CD8-positive, alpha-beta memory T cell (primary cell): ENCODE measurements around the gene TXNDC15. TPM values are rescaled to one million over a fixed set of nuclear protein-coding genes. Genes with fewer than 3 reads are reported as not detected.
"Not testable (repeated sequence)": the region's sequence is repeated elsewhere in the genome, so short reads cannot be mapped to it uniquely, and the experiment has no call there.

Experiments
- CTCF ChIA-PET: fragments of 350-600 bp; sonication (Branson Sonifier 250); formaldehyde crosslinking; loops from one replicate; lab custom pipeline; 2021; ENCODE audit warnings: antibody characterized with exemption; lab: Charles Lee
- POLR2A ChIA-PET: fragments of 350-600 bp; sonication (Branson Sonifier 250); formaldehyde crosslinking; loops from one replicate; lab custom pipeline; 2021; ENCODE audit warnings: antibody characterized with exemption; lab: Charles Lee
- DNase-seq, 5 donors: peaks; one replicate each; pipeline versions ENCODE4 v3.0.0 to v3.0.0-alpha.2; 2020 to 2022; ENCODE audit warnings: mixed read lengths in 1 of 5
- H3K27ac ChIP-seq: one replicate; pipeline ENCODE4 v1.7.0; 2013; ENCODE audit warnings: low read depth, mild to moderate bottlenecking, low read length, moderate library complexity
- H3K27me3 ChIP-seq: 2 replicates; pipeline ENCODE4 v1.7.0; 2013; ENCODE audit warnings: low read length, mild to moderate bottlenecking; ENCODE audit not compliant: insufficient read depth, poor library complexity, severe bottlenecking
- H3K36me3 ChIP-seq: 2 replicates; pipeline ENCODE4 v1.7.0; 2013; ENCODE audit warnings: mild to moderate bottlenecking, low read length, moderate library complexity; ENCODE audit not compliant: insufficient read depth
- H3K4me1 ChIP-seq: 2 replicates; pipeline ENCODE4 v1.7.0; 2013; ENCODE audit warnings: mild to moderate bottlenecking, low read length, moderate library complexity; ENCODE audit not compliant: insufficient read depth
- H3K4me3 ChIP-seq: 2 replicates; pipeline ENCODE4 v1.7.0; 2013; ENCODE audit warnings: mild to moderate bottlenecking, low read length
- H3K9me3 ChIP-seq: 2 replicates; pipeline ENCODE4 v1.7.0; 2013; ENCODE audit warnings: mild to moderate bottlenecking, low read length
- H3K27ac Mint-ChIP-seq, 8 donors: one replicate each; pipeline ENCODE4 v1.8.0; 2020 to 2021; ENCODE audit warnings: mixed read lengths in 8 of 8, mild to moderate bottlenecking in 6 of 8, inconsistent platforms in 3 of 8, moderate library complexity in 3 of 8
- H3K27me3 Mint-ChIP-seq, 2 donors: one replicate each; pipeline ENCODE4 v1.8.0; 2020 to 2021; ENCODE audit warnings: mixed read lengths in 2 of 2, mild to moderate bottlenecking in 1 of 2, moderate library complexity in 1 of 2
- H3K36me3 Mint-ChIP-seq, 3 donors: one replicate each; pipeline ENCODE4 v1.8.0; 2020 to 2021; ENCODE audit warnings: mixed read lengths in 3 of 3, inconsistent platforms in 1 of 3, mild to moderate bottlenecking in 1 of 3
- H3K4me1 Mint-ChIP-seq, 3 donors: one replicate each; pipeline ENCODE4 v1.8.0; 2020 to 2021; ENCODE audit warnings: mixed read lengths in 3 of 3, inconsistent platforms in 1 of 3, mild to moderate bottlenecking in 1 of 3
- H3K4me3 Mint-ChIP-seq, 7 donors: one replicate each; pipeline ENCODE4 v1.8.0; 2020 to 2021; ENCODE audit warnings: mixed read lengths in 7 of 7, mild to moderate bottlenecking in 6 of 7, moderate library complexity in 4 of 7, inconsistent platforms in 2 of 7
- H3K9me3 Mint-ChIP-seq, 5 donors: one replicate each; pipeline ENCODE4 v1.8.0; 2020 to 2022; ENCODE audit warnings: mixed read lengths in 5 of 5, mild to moderate bottlenecking in 3 of 5, moderate library complexity in 2 of 5, inconsistent platforms in 1 of 5
- polyA plus RNA-seq: library from polyadenylated mRNA; unstranded; fragments of 300-500 nt; fragmentation: Illumina TruSeq; gene quantifications from one replicate; pipeline ENCODE4 v1.2.3, GENCODE V29; 2021
- total RNA-seq, 2 experiments: library from RNA; stranded (reverse); gene quantifications; one replicate each; pipeline ENCODE4 v1.2.3, GENCODE V29; 2021

The TXNDC15 gene, protein sequence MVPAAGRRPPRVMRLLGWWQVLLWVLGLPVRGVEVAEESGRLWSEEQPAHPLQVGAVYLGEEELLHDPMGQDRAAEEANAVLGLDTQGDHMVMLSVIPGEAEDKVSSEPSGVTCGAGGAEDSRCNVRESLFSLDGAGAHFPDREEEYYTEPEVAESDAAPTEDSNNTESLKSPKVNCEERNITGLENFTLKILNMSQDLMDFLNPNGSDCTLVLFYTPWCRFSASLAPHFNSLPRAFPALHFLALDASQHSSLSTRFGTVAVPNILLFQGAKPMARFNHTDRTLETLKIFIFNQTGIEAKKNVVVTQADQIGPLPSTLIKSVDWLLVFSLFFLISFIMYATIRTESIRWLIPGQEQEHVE
- total RNA-seq (10 to 100 TPM; 44.5 to 47.3 TPM), polyA plus RNA-seq (22.1 TPM)

DNA sequence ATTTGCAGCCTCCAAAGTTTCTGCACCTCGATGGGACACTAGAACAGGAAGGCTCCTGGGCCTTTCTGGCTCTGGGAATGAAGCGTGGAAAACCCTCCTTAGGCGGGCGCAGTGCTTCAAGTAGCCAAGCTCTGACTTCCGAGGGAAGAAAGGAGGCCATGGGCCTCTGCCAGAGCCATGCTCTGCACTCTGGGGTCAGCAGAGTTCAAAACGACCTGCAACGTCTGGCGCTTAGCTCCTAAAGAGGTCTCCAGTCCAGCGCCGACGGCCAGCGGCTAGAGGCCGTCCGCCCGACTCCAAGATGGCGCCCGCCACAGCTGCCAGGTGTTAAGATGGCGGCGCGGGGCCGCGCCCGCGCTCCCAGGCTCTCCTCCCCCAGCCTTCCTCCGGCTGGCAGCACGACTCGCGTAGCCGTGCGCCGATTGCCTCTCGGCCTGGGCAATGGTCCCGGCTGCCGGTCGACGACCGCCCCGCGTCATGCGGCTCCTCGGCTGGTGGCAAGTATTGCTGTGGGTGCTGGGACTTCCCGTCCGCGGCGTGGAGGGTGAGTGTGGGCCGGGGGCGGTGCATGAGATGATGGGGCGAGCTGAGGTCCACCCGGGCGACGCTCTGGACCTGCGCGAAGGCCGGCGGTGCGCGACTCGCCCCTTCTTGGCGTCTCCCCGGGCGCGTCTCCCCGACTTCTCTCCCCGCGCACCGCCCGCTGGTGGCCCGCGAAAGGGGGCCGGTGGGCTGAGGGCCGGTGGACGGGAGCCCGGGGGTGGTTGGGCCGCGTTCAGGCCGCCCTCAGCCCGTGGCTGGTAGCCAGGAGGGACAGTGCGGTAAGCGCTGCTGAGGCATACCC lies at the start of gene TXNDC15:
TXNDC15 (plus strand) TSS at position 385 of the 844 bp plus-strand sequence; CDS start at position 442, 57 bp downstream.
- DNase-seq = peak; percentile 73 to 88 (median 79)
- Mint-ChIP-seq H3K27ac (peak within 1 kb of the TSS; percentile 92 to 99 (median 97)), H3K36me3 (peaks cover 0 to 22% (median 4%) of the 10 kb centered on the region in 3 donors), H3K4me1 (peaks cover 39 to 48% (median 45%) of the 10 kb centered on the region in 3 donors), H3K4me3 (peak within 1 kb of the TSS; percentile 93 to 99 (median 95)), H3K9me3 (no peaks in the 10 kb centered on the region), H3K27me3 (no peaks in the 10 kb centered on the region)
- Histone ChIP-seq H3K4me3 (peak within 1 kb of the TSS; percentile 99), H3K27me3 (no peaks in the 10 kb centered on the region), H3K9me3 (no peaks in the 10 kb centered on the region), H3K36me3 (no peaks in the 10 kb centered on the region), H3K27ac (peak within 1 kb of the TSS; percentile 88), H3K4me1 (peaks cover 34% of the 10 kb centered on the region)
- ChIA-PET CTCF (interaction anchor here (0.6 to 3.3 kb wide), 8 partner anchors 10 to 522 kb away, joined by 3 to 17 read pairs (median 4); partner anchors contain the start of genes C5orf24, DDX46 and PCBD2), POLR2A (interaction anchor here (0.7 to 1.8 kb wide), 5 partner anchors 27 to 136 kb away, joined by 3 to 20 read pairs (median 5); partner anchors contain the start of genes C5orf24, CAMLG and PCBD2)

DNA sequence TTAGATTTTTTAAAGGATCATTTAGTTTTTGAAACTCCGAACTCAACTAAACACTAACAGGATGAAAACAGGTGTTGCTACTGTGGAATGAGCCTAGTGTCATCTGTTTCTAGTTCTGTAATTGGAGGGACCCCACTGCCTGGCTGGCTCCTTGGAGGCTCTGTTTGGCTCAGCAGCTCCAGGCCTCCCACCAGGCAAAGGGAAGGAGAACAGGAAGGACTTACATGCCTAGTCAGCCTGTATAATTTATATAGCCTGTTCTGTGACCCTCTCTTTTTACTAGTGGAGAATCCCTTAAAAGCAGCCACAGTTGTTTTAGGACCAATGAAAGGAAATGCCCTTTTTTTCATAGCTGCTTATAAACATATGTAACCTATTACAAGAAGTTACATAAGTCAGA lies 49.5 kb upstream of the TXNDC15 start:
- Mint-ChIP-seq H3K36me3 (peaks cover 0 to 79% (median 12%) of the 10 kb centered on the region in 3 donors), H3K27ac (no peak overlapping the region), H3K4me1 (no peaks in the 10 kb centered on the region), H3K9me3 (no peaks in the 10 kb centered on the region), H3K4me3 (no peak overlapping the region), H3K27me3 (no peaks in the 10 kb centered on the region)
- ChIA-PET POLR2A (no interaction called here), CTCF (no interaction called here)
- Histone ChIP-seq H3K4me3 (no peak overlapping the region), H3K27ac (no peak overlapping the region), H3K36me3 (peaks cover 25% of the 10 kb centered on the region), H3K27me3 (no peaks in the 10 kb centered on the region), H3K4me1 (no peaks in the 10 kb centered on the region), H3K9me3 (no peaks in the 10 kb centered on the region)
- DNase-seq = no peak

DNA sequence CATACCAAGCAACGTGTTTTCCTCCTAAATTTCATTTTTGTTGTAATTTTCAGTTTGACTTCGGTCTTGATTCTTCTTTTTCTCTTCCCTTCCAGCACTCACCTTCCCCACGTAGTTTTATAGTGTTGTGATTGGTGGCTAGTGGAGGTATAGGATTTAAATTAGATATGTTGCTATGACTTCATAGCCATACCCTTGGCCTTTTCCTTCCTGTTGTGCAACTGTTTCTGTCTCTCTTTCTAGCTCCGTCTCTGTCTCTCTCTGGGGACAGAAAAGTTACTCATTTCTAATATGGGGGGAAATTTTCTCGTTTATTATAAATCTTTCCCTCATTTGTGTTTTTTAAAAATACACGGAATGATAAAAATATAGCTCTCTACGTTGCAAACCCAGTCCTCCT lies 49.0 kb upstream of the TXNDC15 start:
- Histone ChIP-seq H3K36me3 (peaks cover 25% of the 10 kb centered on the region), H3K4me3 (no peak overlapping the region), H3K9me3 (no peaks in the 10 kb centered on the region), H3K4me1 (no peaks in the 10 kb centered on the region), H3K27me3 (no peaks in the 10 kb centered on the region), H3K27ac (no peak overlapping the region)
- ChIA-PET CTCF (interaction anchor here (1.7 kb wide), 1 partner anchor 86 kb away, joined by 3 read pairs; no protein-coding TSS in a partner anchor), POLR2A (interaction anchor here (0.6 kb wide), 1 partner anchor 12 kb away, joined by 4 read pairs; no protein-coding TSS in a partner anchor)
- Mint-ChIP-seq H3K36me3 (peaks cover 0 to 75% (median 12%) of the 10 kb centered on the region in 3 donors), H3K4me3 (no peak overlapping the region), H3K27ac (peak overlapping the region in 2 of 8 donors; percentile 18 to 71), H3K4me1 (no peaks in the 10 kb centered on the region), H3K27me3 (no peaks in the 10 kb centered on the region), H3K9me3 (no peaks in the 10 kb centered on the region)
- DNase-seq = no peak

DNA sequence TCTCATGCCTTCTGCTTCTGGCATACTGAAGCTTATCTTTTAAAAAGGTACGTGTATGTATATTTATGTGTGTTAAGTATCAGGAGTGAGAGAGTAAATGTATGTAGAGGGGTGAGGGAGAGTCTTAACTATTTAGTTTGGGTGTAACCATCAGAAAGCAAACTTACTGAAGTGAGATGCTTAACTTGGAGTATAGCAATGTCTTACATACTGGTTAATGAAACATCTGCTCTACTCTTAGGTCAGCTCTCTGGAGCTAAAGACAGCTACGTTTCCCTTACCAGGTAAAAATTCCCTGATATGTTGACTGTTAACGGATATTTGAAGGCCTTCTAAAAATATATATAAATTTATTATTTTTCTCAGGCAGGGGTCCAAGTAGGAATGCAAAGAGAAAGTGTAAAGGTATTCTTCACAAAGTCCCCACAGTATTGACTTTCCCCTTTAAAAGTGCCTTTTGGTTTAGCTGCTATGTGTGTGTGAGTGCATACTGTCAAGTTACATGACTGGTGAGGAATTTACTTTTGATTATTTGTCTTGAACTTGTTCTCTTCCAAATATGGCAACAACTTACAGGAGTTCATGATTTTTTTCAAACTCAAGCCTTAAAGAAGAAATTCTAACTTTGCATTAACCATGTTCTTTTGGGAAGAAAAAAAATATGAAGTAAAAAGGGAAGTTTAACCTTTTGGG lies 40.7 kb upstream of the TXNDC15 start:
- H3K9me3 Mint-ChIP-seq = no peaks in the 10 kb centered on the region
- POLR2A ChIA-PET = interaction anchor here (0.5 kb wide), 2 partner anchors 15 to 53 kb away, joined by 3 to 4 read pairs; no protein-coding TSS in a partner anchor
- H3K27ac Mint-ChIP-seq = peak overlapping the region in 3 of 8 donors; percentile 21 to 40 (median 21)
- H3K4me3 ChIP-seq = no peak overlapping the region
- H3K9me3 ChIP-seq = no peaks in the 10 kb centered on the region
- H3K27me3 ChIP-seq = no peaks in the 10 kb centered on the region
- H3K36me3 Mint-ChIP-seq = peaks cover 0 to 42% (median 5%) of the 10 kb centered on the region in 3 donors
- no peak overlapping the region for H3K27ac ChIP-seq
- H3K27me3 Mint-ChIP-seq = no peaks in the 10 kb centered on the region
- H3K4me3 Mint-ChIP-seq = no peak overlapping the region
- no peaks in the 10 kb centered on the region for H3K4me1 Mint-ChIP-seq
- no peak for DNase-seq
- H3K4me1 ChIP-seq = no peaks in the 10 kb centered on the region
- peaks cover 9% of the 10 kb centered on the region for H3K36me3 ChIP-seq
- CTCF ChIA-PET = no interaction called here

DNA sequence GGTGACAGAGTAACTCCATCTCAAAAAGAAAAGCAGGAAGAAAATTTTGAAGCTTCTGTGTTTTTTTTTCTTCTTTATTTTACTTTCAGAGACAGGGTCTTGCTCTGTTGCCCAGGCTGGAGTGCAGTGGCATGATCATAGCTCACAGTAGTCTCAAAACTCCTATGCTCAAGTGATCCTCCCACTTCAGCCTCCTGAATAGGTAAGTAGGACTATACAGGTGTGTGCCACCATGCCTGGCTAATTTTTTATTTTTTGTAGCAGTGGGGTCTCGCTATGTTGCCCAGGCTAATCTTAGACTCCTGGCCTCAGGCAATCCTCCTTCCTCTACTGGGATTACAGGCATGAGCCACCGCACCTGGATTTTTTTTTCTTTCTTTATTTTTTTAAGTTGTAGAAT lies 38.5 kb upstream of the TXNDC15 start:
- Mint-ChIP-seq H3K27ac (no peak overlapping the region), H3K4me1 (no peaks in the 10 kb centered on the region), H3K36me3 (peaks cover 0 to 45% (median 6%) of the 10 kb centered on the region in 3 donors), H3K27me3 (no peaks in the 10 kb centered on the region), H3K9me3 (no peaks in the 10 kb centered on the region), H3K4me3 (no peak overlapping the region)
- Histone ChIP-seq H3K4me1 (no peaks in the 10 kb centered on the region), H3K27ac (no peak overlapping the region), H3K4me3 (no peak overlapping the region), H3K9me3 (no peaks in the 10 kb centered on the region), H3K27me3 (no peaks in the 10 kb centered on the region), H3K36me3 (peaks cover 3% of the 10 kb centered on the region)
- ChIA-PET POLR2A (no interaction called here), CTCF (interaction anchor here (1.7 kb wide), 1 partner anchor 69 kb away, joined by 4 read pairs; the partner anchor contains the start of gene PCBD2)
- DNase-seq = no peak

DNA sequence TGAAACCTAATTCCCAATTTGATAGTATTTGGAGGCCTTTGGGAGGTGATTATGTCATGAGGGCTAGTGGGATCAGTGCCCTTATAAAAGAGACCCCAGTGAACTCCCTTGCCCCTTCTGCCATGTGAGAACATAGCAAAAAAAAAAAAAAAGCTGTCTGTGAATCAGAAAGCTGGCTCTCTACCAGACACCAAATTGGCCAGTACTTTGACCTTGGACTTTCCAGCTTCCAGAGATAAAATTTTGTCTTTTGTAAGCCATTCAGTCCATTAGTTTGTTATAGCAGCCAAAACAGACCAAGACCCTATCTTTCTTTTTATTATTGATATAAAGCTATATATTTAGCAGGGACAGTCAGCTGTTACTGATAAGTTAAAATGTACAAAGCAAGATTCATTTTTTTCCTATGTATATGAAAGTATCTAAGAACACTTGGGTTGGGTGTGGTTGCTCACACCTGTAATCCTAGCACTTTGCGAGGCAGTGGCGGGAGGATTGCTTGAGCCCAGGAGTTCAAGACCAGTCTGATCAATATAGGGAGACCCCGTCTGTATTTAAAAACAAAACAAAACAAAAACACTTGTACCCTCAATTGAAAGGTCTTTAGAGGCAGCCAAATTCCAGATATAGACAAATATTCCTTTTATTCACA lies 36.5 kb upstream of the TXNDC15 start:
- Histone ChIP-seq H3K36me3 (peaks cover 3% of the 10 kb centered on the region), H3K9me3 (no peaks in the 10 kb centered on the region), H3K27me3 (no peaks in the 10 kb centered on the region), H3K4me3 (no peak overlapping the region), H3K27ac (no peak overlapping the region), H3K4me1 (no peaks in the 10 kb centered on the region)
- ChIA-PET POLR2A (interaction anchor here (0.6 kb wide), 1 partner anchor 12 kb away, joined by 4 read pairs; no protein-coding TSS in a partner anchor), CTCF (interaction anchor here (1.7 kb wide), 1 partner anchor 67 kb away, joined by 4 read pairs; the partner anchor contains the start of gene PCBD2)
- H3K36me3 Mint-ChIP-seq = peaks cover 0 to 39% (median 9%) of the 10 kb centered on the region in 3 donors
- H3K4me1 Mint-ChIP-seq = no peaks in the 10 kb centered on the region
- H3K27ac Mint-ChIP-seq = no peak overlapping the region
- no peak for DNase-seq
- no peaks in the 10 kb centered on the region for H3K27me3 Mint-ChIP-seq
- H3K9me3 Mint-ChIP-seq = no peaks in the 10 kb centered on the region
- H3K4me3 Mint-ChIP-seq = no peak overlapping the region

DNA sequence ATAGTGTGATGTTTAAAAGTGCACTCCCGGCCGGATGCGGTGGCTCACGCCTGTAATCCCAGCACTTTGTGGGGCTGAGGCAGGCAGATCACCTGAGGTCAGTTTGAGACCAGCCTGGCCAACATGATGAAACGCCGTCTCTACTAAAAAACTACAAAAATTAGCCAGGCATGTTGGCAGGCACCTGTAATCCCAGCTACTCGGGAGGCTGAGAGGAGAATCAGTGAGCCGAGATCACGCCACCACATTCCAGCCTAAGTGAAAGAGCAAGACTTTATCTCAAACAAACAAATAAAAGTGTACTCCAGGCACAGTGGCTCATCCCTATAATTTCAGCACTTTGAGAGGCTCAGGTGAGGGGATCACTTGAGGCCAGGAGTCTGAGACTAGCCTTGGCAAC lies 35.8 kb upstream of the TXNDC15 start:
- peaks cover 0 to 35% (median 7%) of the 10 kb centered on the region in 3 donors for H3K36me3 Mint-ChIP-seq
- CTCF ChIA-PET, H3K9me3 ChIP-seq, H3K4me3 ChIP-seq, H3K9me3 Mint-ChIP-seq, H3K4me1 ChIP-seq, H3K4me3 Mint-ChIP-seq, H3K4me1 Mint-ChIP-seq, DNase-seq, H3K36me3 ChIP-seq, POLR2A ChIA-PET, H3K27ac Mint-ChIP-seq, H3K27ac ChIP-seq, H3K27me3 Mint-ChIP-seq, H3K27me3 ChIP-seq: not testable (repeated sequence)
